ENCODE measurements around the gene DBT. TPM values are rescaled to one million over a fixed set of nuclear protein-coding genes. Genes with fewer than 3 reads are reported as not detected.
"Not testable (repeated sequence)": the region's sequence is repeated elsewhere in the genome, so short reads cannot be mapped to it uniquely, and the experiment has no call there.

Gene DBT
- total RNA-seq, 2 donors from 2014 or later: 15.5 to 20.3 TPM

DNA sequence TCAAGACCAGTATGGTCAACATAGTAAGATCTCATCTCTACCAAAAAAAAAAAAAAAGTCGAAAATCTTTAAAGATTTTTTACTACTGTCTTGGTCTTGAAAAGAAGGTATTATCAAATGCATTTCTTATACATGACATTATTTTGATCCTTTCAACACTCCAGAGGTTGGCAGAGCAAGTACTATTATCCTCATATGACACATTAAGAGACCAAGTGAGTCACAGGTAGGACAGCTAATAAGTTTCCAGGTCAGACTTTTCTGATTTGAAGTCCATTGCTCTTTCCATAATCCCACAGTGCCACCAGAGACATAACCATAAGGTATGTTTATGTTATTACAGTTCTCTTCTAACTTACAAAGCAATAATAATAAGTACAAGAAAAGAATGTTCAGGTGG is 15.2 kb downstream of the DBT start:
- no peaks in the 10 kb centered on the region for H3K4me1 ChIP-seq
- no peaks in the 10 kb centered on the region for H3K27me3 ChIP-seq
- no peak overlapping the region for H3K9ac ChIP-seq (ENCODE audit: low read depth in 2 of 2, low read length in 2 of 2)
- H3K4me3 ChIP-seq: no peak overlapping the region
- intact Hi-C loops (cut with DNase I): no loop called here
- H3K27ac ChIP-seq: no peak overlapping the region
- TF ChIP-seq, protein P1, sequence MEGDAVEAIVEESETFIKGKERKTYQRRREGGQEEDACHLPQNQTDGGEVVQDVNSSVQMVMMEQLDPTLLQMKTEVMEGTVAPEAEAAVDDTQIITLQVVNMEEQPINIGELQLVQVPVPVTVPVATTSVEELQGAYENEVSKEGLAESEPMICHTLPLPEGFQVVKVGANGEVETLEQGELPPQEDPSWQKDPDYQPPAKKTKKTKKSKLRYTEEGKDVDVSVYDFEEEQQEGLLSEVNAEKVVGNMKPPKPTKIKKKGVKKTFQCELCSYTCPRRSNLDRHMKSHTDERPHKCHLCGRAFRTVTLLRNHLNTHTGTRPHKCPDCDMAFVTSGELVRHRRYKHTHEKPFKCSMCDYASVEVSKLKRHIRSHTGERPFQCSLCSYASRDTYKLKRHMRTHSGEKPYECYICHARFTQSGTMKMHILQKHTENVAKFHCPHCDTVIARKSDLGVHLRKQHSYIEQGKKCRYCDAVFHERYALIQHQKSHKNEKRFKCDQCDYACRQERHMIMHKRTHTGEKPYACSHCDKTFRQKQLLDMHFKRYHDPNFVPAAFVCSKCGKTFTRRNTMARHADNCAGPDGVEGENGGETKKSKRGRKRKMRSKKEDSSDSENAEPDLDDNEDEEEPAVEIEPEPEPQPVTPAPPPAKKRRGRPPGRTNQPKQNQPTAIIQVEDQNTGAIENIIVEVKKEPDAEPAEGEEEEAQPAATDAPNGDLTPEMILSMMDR (IDR thresholded peaks at IDR 0.05): no peak
- DNase-seq: no peak
- H3K36me3 ChIP-seq: no peaks in the 10 kb centered on the region
- no peaks in the 10 kb centered on the region for H3K9me3 ChIP-seq

DNA sequence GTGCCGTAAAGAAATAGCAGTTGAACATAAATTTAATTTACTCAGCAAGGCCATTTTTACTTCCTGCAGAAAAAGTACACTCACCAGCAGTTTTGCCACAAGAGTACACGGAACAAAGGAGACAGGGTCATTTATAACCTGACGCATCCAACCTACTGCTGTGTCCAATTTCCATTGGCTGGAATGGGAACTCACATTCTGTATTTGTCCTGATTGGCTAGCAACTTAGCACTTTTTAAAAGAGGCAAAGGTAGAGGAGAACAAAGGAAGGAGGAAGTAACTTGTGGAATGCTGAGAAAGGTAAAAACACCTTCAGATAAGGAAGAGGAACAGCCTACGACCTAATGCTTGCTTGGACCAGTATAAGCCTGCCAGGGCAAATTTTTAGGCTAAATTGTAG is 16.1 kb downstream of the DBT start:
- H3K27me3 ChIP-seq; H3K36me3 ChIP-seq; H3K9ac ChIP-seq (ENCODE audit: low read depth in 2 of 2, low read length in 2 of 2); H3K9me3 ChIP-seq; DNase-seq; H3K27ac ChIP-seq; H3K4me1 ChIP-seq; intact Hi-C loops (cut with DNase I); H3K4me3 ChIP-seq: not testable (repeated sequence)

DNA sequence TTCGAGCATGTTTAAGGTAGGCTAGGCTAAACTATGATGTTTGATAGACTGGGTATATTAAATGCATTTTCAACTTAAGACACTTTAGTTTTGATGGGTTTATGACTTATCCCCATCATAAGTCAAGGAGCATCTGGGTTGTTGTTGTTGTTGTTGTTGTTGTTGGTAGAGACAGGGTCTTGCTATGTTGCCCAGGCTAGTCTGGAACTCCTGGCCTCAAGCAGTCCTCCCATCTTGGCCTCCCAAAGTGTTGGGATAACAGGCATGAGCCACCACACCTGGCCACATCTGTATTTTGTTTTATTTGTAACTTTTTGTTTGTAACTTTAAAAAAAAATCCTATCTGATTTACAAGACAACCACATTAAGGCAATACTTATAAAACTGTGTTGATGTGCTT is 17.5 kb downstream of the DBT start:
- TF ChIP-seq, protein P1 (IDR thresholded peaks at IDR 0.05): no peak
- Histone ChIP-seq H3K27me3 (no peaks in the 10 kb centered on the region), H3K4me3 (no peak overlapping the region), H3K4me1 (no peaks in the 10 kb centered on the region), H3K9me3 (no peaks in the 10 kb centered on the region), H3K9ac (ENCODE audit: low read depth in 2 of 2, low read length in 2 of 2) (no peak overlapping the region), H3K27ac (no peak overlapping the region), H3K36me3 (no peaks in the 10 kb centered on the region)
- intact Hi-C loops (cut with DNase I): no loop called here
- DNase-seq: no peak

DNA sequence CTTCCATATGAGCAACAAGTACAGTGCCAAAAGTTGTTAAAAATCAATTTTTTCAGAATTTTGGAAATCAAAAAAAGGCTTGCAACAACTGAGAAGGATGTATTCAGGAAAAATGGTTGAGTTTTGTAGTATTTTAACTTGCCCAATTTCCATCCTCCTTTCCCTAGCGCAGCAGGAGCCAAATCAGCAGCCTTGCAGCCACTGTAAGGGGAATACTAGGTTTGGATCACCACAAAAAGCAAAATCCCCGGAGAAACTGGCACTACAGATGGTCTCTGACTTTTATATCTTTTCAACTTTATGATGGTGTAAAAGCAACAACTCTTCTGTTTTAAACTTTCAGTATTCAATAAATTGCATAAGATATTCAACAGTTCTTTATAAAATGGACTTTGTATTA is 17.9 kb downstream of the DBT start:
- Histone ChIP-seq H3K9ac (ENCODE audit: low read depth in 2 of 2, low read length in 2 of 2) (no peak overlapping the region), H3K27ac (no peak overlapping the region), H3K4me1 (no peaks in the 10 kb centered on the region), H3K36me3 (no peaks in the 10 kb centered on the region), H3K27me3 (no peaks in the 10 kb centered on the region), H3K4me3 (no peak overlapping the region), H3K9me3 (no peaks in the 10 kb centered on the region)
- TF ChIP-seq, protein P1 (IDR thresholded peaks at IDR 0.05): no peak
- DNase-seq: no peak
- intact Hi-C loops (cut with DNase I): no loop called here

DNA sequence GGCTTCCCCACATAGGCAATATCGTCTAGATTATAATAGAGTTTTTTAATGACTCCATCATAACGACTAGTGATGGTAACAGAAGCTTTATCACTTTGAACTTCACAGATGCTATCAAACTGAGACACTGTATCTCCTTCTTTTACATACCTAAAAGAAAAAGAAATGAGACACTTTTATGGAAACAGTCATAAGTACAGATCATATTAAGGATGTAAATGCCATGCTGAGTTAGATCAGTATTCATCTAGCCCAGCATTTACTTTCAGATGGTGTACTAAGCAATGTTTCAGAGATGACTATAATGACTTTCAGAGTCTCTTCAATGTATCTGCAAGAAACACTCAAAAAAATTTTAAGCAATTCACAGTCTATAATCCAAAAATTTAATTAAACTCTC is 18.9 kb downstream of the DBT start:
- TF ChIP-seq, protein P1 (IDR thresholded peaks at IDR 0.05): no peak
- Histone ChIP-seq H3K36me3 (no peaks in the 10 kb centered on the region), H3K4me1 (no peaks in the 10 kb centered on the region), H3K27ac (no peak overlapping the region), H3K27me3 (no peaks in the 10 kb centered on the region), H3K9ac (ENCODE audit: low read depth in 2 of 2, low read length in 2 of 2) (no peak overlapping the region), H3K4me3 (no peak overlapping the region), H3K9me3 (no peaks in the 10 kb centered on the region)
- no peak for DNase-seq
- intact Hi-C loops (cut with DNase I): no loop called here

DNA sequence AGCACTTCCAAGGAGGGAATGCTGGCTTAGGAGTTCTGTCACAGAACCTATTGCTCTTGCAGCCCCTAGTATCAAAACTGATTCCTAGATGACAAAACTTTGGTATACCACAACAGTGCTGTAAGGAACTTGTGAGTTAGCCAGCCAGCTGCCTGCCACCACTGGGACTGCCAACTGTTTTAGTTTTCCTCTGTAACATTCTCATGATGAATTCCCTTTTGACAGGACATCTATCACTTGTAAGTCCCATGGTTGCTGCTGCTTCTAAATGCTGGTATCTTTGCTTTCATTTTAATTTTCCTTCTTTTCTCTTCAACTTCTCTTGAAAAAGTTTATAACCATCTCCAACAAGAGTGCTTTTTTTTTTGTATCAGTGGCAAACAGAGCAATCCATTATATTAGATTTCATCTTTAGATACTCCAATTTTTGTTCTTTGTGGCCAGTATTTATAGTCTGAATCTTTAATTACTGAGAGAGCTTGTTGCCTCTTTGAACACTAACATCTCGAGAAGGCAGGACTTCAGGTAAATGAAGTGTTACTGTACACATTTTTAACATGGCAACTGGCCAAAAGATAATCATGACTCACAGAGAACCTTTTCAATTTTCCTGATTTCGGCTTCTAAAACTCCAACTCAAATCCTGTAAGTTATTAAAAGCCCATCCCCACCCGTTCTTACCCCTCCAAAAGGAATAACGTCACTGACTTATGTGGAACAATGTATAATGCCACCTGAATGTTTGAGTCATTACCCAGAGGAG is 19.8 kb downstream of the DBT start:
- H3K27me3 ChIP-seq: no peaks in the 10 kb centered on the region
- intact Hi-C loops (cut with DNase I): loop anchor here (5.0 kb wide), 1 partner anchor 53 kb away; the partner anchor contains the start of gene LRRC39
- no peaks in the 10 kb centered on the region for H3K9me3 ChIP-seq
- TF ChIP-seq, protein P1 (IDR thresholded peaks at IDR 0.05): no peak
- no peak overlapping the region for H3K4me3 ChIP-seq
- H3K9ac ChIP-seq (ENCODE audit: low read depth in 2 of 2, low read length in 2 of 2): no peak overlapping the region
- H3K27ac ChIP-seq: no peak overlapping the region
- DNase-seq: no peak
- no peaks in the 10 kb centered on the region for H3K36me3 ChIP-seq
- H3K4me1 ChIP-seq: no peaks in the 10 kb centered on the region
